Mammary epithelial cell (primary cell): ENCODE measurements around the gene S100B.

Experiments used
- CTCF ChIP-seq, 2 donors: IDR thresholded peaks in 1 of 2; conservative IDR thresholded peaks in 1 of 2; 2 replicates each; pipeline ENCODE4 v1.5.1; 2011 to 2012; ENCODE audit warnings: inconsistent platforms in 2 of 2, low read length in 2 of 2, mild to moderate bottlenecking in 2 of 2, control low read depth in 1 of 2, low read depth in 1 of 2; ENCODE audit not compliant: insufficient read depth in 1 of 2; ENCODE audit errors: extremely low read depth in 1 of 2
- EZH2 ChIP-seq: IDR thresholded peaks from 2 replicates; pipeline ENCODE4 v1.6.1; 2012; ENCODE audit warnings: low read length, inconsistent platforms, borderline replicate concordance

- TF ChIP-seq EZH2 (no peak), CTCF (conservative IDR thresholded peaks at IDR 0.05 in 1 of 2, IDR thresholded peaks at IDR 0.05 in 1 of 2; ENCODE audit: extremely low read depth in 1 of 2, insufficient read depth in 1 of 2, low read depth in 1 of 2, low read length in 2 of 2) (no peak)
Measured at GRCh38 chr21:46649356-46649755, 44.5 kb upstream of the S100B start.
